ENCODE results near the gene PLVAP. TPM values are rescaled to one million over a fixed set of nuclear protein-coding genes. Genes with fewer than 3 reads are reported as not detected.

The PLVAP gene
- total RNA-seq, 1 experiment from 2014 or later: not detected

DNA sequence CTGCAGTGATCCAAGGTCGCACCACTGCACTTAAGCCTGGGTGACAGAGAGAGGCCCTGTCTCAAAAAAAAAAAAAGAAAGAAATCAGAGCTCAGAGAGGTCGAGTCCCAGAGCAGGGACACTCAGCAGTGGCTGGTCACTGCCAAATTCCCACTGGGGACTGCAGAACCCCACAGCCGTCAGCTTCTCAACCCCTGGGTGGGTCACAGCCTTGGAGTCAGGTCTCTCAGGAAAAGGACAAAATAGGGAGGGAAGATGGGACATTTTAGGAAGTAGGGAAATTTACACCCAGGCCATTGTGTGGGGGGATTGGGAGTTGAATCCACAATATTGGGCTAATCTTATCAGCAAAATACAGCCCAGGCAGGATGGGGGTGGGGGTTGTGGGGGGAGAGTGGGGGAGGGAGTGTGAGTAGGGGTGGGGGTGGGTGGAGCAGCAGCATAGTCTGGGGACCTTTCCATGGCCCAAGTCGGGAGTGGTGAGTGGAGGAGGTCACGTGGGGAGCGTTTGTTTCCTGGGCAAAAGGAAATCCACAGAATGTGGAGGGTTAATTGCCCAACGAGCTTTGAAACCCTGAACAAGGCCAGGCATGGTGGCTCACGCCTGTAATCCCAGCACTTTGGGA is 21.9 kb upstream of the PLVAP start:
- no peaks in the 10 kb centered on the region for H3K9me3 Mint-ChIP-seq
- H3K79me1 ChIP-seq (ENCODE audit: insufficient read depth, low read depth, low read length, poor library complexity, severe bottlenecking): no peaks in the 10 kb centered on the region
- H3K27ac ChIP-seq (ENCODE audit: insufficient read length, low read depth, low read length): no peak overlapping the region
- no peak overlapping the region for H2AK5ac ChIP-seq (ENCODE audit: insufficient read length, low read length)
- no peak overlapping the region for H3K56ac ChIP-seq (ENCODE audit: insufficient read length, low read depth, low read length)
- H3K27me3 ChIP-seq (ENCODE audit: insufficient read depth, low read length): no peaks in the 10 kb centered on the region
- no peaks in the 10 kb centered on the region for H4K20me1 ChIP-seq (ENCODE audit: control insufficient read depth, insufficient read depth, insufficient read length)
- H3K4me3 Mint-ChIP-seq: no peak overlapping the region
- no peak overlapping the region for H2BK120ac ChIP-seq (ENCODE audit: low read depth, low read length, poor library complexity, severe bottlenecking)
- no peak overlapping the region for H3K4me2 ChIP-seq (ENCODE audit: insufficient read depth, insufficient read length, low read length)
- no peaks in the 10 kb centered on the region for H3K79me2 ChIP-seq (ENCODE audit: insufficient read depth, low read length)
- no peak overlapping the region for H2BK12ac ChIP-seq (ENCODE audit: insufficient read length, low read depth, low read length)
- TF ChIP-seq, protein P1, sequence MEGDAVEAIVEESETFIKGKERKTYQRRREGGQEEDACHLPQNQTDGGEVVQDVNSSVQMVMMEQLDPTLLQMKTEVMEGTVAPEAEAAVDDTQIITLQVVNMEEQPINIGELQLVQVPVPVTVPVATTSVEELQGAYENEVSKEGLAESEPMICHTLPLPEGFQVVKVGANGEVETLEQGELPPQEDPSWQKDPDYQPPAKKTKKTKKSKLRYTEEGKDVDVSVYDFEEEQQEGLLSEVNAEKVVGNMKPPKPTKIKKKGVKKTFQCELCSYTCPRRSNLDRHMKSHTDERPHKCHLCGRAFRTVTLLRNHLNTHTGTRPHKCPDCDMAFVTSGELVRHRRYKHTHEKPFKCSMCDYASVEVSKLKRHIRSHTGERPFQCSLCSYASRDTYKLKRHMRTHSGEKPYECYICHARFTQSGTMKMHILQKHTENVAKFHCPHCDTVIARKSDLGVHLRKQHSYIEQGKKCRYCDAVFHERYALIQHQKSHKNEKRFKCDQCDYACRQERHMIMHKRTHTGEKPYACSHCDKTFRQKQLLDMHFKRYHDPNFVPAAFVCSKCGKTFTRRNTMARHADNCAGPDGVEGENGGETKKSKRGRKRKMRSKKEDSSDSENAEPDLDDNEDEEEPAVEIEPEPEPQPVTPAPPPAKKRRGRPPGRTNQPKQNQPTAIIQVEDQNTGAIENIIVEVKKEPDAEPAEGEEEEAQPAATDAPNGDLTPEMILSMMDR (conservative IDR thresholded peaks at IDR 0.05): no peak
- H4K8ac ChIP-seq (replicated peaks; ENCODE audit: insufficient read length, low read depth, low read length): no peak overlapping the region
- H2BK15ac ChIP-seq (ENCODE audit: low read depth, low read length): no peak overlapping the region
- H2BK5ac ChIP-seq (ENCODE audit: insufficient read length, low read length): no peak overlapping the region
- no CpG with 5 or more reads among the region's 8 CpGs for WGBS (ENCODE audit: extremely low coverage, insufficient read length, low lambda C conversion rate)
- H3K27ac Mint-ChIP-seq: no peak overlapping the region; a peak in 1 of 7 replicates
- no peak overlapping the region for H3K23ac ChIP-seq (ENCODE audit: insufficient read length, low read depth, low read length)
- H3K9ac ChIP-seq (ENCODE audit: extremely low read depth, insufficient read length, low read length): no peak overlapping the region
- H3T11ph ChIP-seq (ENCODE audit: low read length): no peak overlapping the region
- no peak overlapping the region for H3K14ac ChIP-seq (ENCODE audit: insufficient read depth, low read length)
- no peaks in the 10 kb centered on the region; the same call in 1 of the 2 replicates for H3K4me1 ChIP-seq (ENCODE audit: insufficient read depth, low read length)
- H3K9me3 ChIP-seq (ENCODE audit: control insufficient read depth, low read depth, low read length): no peaks in the 10 kb centered on the region
- DNase-seq: no peak
- H3K4ac ChIP-seq (ENCODE audit: low read depth, low read length): no peak overlapping the region
- no peak overlapping the region for H3K18ac ChIP-seq (ENCODE audit: insufficient read length, low read depth, low read length)
- peaks cover 10 to 50% (median 21%) of the 10 kb centered on the region in 3 experiments; a peak in 6 of 7 replicates for H3K36me3 Mint-ChIP-seq (ENCODE audit: insufficient read depth in 1 of 3, low read depth in 3 of 3)
- H2AFZ ChIP-seq (ENCODE audit: low read length): no peak overlapping the region
- no peak overlapping the region for H4K91ac ChIP-seq (ENCODE audit: insufficient read length, low read depth, low read length)
- H2BK20ac ChIP-seq (ENCODE audit: low read depth, low read length, poor library complexity, severe bottlenecking): no peak overlapping the region
- H3K4me1 Mint-ChIP-seq: peaks cover 9 to 12% of the 10 kb centered on the region in 2 experiments
- no peaks in the 10 kb centered on the region for H3K27me3 Mint-ChIP-seq (ENCODE audit: low read depth)
- H4K5ac ChIP-seq (ENCODE audit: insufficient read length, low read depth, low read length): no peak overlapping the region
- peaks cover 3% of the 10 kb centered on the region for H3K23me2 ChIP-seq (ENCODE audit: insufficient read length, low read depth, low read length, poor library complexity, severe bottlenecking)
